Stimulated activated CD8-positive, alpha-beta memory T cell treated with anti-CD3 and anti-CD28 coated beads, Interleukin-15, amount 100 ng/mL, for 1 hour (primary cell): ENCODE results near the gene IVNS1ABP.
A peak's percentile ranks its signal among the peaks of the same experiment; 100 is the strongest.
"Not testable (repeated sequence)": the region's sequence is repeated elsewhere in the genome, so short reads cannot be mapped to it uniquely, and the experiment has no call there.

Source experiments
- DNase-seq: peaks from one replicate; pipeline ENCODE4 v3.0.0-alpha.2; 2020; ENCODE audit warnings: low read depth

IVNS1ABP gene

DNA sequence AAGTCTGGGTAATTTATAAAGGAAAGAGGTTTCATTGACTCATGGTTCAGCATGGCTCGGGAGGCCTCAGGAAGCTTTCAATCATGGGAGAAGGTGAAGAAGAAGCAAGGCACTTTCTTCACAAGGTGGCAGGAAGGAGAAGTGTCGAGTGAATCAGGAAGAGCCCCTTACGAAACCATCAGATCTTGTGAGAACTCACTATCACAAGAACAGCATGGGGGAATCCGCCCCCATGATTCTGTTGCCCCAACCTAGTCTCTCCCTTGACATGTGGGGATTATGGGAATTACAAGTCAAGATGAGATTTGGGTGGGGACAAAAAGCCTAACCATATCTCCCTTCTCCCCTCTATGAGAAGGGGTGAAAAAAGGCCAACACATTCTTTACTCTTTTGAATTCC lies 11.2 kb upstream of the IVNS1ABP start:
- DNase-seq: no peak

- DNase-seq: no peak
Observed at GRCh38 chr1:185325413-185325812, 8.4 kb upstream of the IVNS1ABP start.

- DNase-seq: no peak
Observed at GRCh38 chr1:185324118-185324517, 7.1 kb upstream of the IVNS1ABP start.

GRCh38 chr1:185322636-185323035 lies 5.6 kb upstream of the IVNS1ABP start:
- DNase-seq: no peak

- DNase-seq: not testable (repeated sequence)
Observed at GRCh38 chr1:185321653-185322221, 4.7 kb upstream of the IVNS1ABP start.

- DNase-seq: not testable (repeated sequence)
Observed at GRCh38 chr1:185321104-185321503, 4.1 kb upstream of the IVNS1ABP start.

DNA sequence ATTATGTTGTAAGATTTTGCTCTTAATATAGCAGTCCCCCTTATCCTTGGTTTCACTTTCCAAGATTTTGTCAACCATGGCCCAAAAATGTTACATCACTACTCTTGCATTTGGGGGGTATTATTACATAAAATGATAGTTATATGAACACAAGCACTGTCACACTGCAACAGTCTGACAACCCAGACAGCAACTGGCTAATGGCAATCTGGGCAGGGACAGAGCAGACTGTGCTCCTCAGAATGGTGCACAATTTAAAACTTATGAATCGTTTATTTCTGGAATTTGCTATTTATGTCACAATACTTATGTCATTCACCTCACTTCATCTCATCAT lies 2.1 kb upstream of the IVNS1ABP start:
- DNase-seq: no peak

DNA sequence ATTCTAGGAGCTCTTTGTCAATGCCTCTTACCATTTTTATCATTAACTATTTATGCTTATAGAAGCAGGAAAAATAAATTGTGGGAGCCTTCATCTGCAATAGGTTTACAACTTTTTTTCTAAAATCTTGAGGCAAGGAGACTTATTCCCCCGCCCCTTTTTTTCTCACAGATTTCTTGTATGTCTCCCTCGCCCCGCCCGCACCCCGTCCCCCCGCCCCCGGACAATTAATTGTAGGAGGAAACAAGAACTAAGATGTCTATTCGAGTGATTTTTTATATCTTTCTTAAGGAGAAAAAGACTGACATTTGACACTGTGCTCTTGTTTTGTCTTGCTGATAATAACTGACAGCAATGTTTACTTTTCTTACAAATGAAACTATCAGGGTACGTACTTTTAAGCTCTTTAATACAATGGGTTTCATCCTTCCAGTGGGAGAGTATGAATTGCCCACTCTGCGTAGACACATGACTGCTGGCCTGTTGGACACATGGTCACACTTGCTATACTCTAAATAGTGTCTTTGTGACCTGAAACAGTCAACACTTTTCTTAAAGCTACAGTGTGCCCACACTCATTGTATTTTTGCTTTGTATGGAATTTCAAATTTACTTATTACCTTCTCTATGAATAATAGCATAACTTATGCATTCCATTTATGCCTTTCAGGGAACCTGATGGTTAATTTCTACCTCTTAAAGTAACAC lies 1.5 kb upstream of the IVNS1ABP start:
- no peak for DNase-seq

GRCh38 chr1:185317886-185318310 lies 855 bp upstream of the IVNS1ABP start:
- DNase-seq: peak; percentile 59

DNA sequence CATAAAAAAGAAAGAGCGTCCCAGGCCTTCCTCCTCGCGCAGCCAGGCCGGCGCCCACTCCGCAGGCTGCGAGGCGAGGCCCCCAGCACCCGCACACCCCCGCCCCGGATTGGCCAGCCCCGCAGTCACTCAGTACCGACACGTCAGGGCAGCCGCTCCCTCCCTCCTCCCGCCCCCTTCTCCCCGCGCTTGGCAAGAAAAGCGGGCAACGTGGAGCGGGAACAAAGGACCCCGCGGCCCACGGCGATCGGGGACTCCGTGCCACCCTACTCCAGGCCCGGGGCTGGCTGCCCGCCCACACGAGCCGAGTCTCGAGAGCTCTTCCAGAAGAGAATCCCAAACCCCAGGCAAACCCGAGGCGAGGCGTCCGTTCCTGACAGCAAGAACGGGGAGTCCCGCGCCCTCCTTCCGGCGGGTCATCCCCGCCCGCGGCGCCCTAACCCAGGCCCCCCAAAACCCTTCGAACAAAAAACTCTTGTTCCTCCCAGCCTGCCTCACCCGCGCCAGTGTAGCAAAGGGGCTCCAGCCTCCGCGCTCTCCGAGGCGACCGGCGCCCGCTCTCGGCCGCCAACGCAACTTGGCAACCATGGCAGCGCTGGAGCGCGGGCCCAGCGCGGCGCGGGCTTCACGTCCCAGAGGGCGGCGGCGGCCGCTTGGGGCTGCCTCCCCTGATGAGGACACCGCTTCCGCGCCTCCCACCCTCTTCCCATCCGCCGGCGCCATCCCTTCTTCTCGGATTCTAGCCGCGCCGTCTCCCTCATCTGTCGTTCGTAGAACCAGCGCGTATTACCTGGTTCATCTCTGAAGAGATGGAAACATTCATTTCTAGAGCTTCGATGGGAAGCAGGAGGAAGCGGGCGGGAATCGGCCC lies 645 bp downstream of the IVNS1ABP start:
- DNase-seq: peak; percentile 82

DNA sequence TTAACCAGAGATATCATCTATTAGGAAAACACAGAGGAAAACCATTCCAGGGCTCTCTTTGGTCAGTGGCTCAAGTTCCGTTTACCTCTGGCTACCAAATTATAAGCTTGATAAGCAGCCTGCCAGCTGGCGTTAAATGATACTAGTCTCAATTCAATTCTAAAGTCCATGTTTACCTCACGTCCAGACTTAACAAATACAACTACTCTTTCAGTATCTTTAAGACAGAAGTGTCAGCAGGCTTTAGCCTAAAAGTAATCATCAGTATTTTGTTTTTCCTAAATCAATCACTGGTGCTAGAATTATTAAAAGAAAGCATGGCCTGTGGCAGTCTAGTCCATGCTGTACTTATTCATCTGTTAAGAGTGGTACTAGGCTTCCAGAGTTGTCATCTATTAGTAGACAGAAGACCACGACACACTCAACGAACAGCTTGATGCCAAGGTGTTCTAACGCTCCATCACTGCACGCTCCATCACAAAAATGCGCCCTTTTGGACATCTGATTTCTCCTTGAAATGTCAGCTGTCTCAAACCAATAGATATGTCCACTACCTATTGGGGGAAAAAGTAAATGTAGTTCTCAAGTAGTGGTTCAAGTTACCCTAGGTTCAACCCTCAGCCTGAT lies 1.5 kb downstream of the IVNS1ABP start:
- DNase-seq: no peak

DNA sequence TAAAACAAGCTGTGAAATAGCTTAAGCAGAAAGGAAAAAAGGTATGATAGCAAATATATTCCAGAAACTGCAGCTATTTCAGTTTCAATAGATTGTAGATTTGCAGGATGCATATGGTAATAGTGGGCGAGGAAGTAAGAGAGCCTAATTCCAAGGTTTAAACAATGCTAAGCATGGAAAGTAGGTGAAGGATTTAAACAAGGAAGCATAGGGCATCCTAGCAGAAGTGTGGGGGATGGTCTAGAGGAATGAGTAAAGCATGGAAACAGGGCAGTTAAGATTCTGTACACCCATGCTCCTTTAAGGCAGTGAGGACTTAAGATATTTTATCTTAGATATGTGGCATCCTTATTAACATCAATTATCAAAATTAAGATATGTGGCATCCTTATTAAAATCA lies 2.6 kb downstream of the IVNS1ABP start:
- DNase-seq: no peak

GRCh38 chr1:185312361-185313138 lies 4.5 kb downstream of the IVNS1ABP start:
- no peak for DNase-seq

DNA sequence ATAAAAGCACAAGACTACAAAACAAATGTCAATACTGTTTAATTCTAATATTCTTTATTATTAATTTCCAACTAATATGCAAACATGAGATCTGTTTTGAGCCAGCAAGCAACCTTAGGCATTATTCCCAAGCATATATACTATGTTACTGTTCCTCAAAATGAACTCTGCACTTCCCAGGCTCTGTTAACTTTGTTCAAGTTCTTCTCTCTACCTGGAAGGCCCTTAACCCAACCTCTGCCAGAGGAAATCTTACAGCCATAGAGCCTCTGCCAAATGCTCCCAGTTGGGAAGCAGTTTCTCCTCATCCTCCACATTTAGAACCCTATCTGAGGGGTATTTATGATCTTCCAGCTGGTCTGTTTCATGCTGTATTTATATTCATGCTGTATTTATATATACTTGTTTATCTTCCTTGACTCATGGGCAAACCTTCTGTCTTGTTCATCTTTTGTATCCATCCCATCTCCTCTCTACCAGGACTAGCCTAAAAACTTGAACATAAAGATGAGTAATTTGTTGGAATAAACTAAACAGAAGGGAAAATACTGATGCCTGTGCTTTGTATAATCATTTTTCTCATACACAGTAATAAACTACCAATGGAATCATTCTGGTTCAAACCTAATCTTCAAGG lies 5.3 kb downstream of the IVNS1ABP start:
- no peak for DNase-seq

DNA sequence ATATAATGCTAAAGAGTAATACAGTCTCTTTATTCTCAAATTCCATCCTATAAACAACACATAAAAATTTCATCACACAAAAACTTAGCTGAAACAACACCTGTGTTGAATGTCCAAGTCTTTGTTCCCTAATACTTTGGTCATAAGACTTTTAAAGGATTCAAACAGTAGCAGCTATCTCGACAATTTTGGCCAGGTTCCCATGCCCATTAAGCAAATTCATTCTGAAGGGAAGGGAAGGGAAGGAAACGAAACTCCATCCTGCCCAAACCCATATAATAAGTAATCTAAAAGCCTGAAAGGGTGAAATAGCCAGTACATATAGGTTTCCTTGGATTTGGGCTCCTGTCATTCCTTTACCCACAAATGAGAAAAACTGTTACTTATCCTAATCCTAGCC lies 7.5 kb downstream of the IVNS1ABP start:
- DNase-seq: no peak

- DNase-seq: no peak
Observed at GRCh38 chr1:185308126-185308525, 8.9 kb downstream of the IVNS1ABP start.

DNA sequence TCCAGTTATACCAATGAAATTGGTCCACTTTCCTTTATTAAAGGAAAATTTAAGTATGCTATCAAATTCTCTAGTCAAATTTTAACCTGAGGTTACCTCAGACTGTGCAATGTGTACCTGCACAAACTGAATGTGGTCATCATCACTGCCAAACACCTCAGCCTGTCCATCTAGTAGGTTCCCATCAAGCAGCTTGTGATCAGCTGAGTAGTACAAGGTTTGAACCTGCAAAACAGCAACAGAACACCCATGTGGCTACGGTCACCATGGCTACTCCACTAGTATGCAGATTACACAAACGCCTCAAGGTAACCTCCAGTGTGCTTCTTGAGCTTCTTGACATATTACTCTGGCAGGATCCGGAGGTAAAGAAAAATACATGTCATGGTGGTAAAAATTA lies 11.6 kb downstream of the IVNS1ABP start:
- DNase-seq: no peak

DNA sequence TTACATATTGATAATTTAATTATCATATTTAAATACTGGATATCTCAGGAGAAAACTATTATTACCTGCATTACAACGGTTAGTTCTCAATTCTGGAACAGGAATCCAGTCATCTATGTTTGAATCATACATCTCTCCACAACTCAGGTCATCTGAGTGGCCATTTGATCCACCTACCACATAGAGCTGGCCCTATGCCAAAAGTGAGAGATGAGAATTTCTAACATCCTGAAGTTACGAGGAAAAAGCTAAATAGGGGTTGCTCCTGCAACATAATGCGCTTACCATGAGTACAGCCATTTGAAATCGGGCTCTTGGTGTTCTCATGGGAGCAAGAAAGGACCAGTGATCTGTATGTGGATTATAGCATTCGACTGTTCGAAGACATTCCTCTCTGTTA lies 16.9 kb downstream of the IVNS1ABP start:
- DNase-seq: no peak

GRCh38 chr1:185297982-185298381 lies 19.1 kb downstream of the IVNS1ABP start:
- DNase-seq: no peak

DNA sequence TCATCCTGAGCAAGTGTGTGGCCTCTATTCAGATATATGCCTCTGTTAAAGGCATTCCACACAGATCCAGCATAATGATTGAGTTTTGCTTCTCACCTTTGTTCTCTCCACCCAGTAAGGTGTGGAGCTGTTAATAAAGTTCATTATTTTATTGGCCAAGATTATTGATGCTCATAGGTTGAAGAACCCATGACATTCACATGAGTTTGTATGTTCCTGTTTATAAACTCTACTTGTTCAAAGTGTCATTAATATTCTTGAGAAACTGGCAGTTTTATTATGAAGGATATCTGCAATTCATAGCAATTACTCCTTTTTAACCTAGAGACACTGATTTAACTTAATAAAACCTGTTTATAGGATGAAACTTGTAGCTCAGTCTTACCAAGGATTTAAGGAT lies 22.0 kb downstream of the IVNS1ABP start:
- no peak for DNase-seq

GRCh38 chr1:185293967-185294542 lies 23.0 kb downstream of the IVNS1ABP start:
- DNase-seq: no peak
